SKM-1 (cell line): Measurements from ENCODE around the gene CCDC102A.

ENCODE experiments used
- DNase-seq: peaks from one replicate; lab custom pipeline; 2025; ENCODE audit not compliant: unreplicated experiment; lab: John Stamatoyannopoulos, UW

The CCDC102A gene

DNA sequence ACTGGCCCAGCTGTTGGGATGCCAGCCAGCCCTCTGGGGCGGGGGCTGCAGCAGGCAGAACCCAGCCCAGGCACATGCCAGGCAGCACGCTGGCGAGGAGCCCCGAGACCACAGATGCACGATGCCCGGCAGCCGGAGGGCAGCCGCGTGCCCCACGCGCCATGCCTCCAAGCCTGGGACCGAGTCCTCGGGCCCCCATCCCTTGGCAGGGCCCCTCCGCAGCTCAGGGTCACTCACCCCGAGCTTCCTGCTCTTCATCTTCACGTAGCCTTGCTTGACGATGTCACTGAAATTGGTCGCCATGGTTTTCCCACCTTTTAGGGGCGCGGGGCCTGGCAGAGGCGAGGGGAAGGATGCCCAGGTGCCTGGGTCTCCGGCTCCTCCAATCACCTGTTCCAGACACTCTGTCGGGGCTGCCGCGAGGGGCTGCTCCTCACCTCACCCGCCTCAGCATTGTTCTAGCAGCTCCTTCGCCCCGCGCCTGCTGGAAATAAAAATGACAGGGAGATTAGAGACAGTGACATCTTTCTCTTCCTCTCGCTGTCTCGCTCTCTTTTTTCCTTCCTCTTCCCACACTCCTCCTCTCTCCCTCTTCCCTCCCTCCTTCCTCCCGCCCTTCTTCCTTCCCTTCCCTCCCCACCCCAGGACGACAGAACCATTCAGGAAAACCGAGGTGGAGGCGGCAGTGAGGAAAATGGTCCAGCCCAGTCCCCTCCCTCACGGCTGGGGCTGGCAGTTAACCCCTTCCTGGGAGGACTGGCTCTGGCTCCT is 57.0 kb downstream of the CCDC102A start:
- no peak for DNase-seq

GRCh38 chr16:57478396-57479204 is 57.8 kb downstream of the CCDC102A start:
- DNase-seq, result no peak

GRCh38 chr16:57477531-57478202 is 58.7 kb downstream of the CCDC102A start:
- no peak for DNase-seq

- DNase-seq, result no peak
Measured at GRCh38 chr16:57476546-57477410, 59.6 kb downstream of the CCDC102A start.

- DNase-seq, result peak; percentile 91
Measured at GRCh38 chr16:57475711-57476339, 60.5 kb downstream of the CCDC102A start.

DNA sequence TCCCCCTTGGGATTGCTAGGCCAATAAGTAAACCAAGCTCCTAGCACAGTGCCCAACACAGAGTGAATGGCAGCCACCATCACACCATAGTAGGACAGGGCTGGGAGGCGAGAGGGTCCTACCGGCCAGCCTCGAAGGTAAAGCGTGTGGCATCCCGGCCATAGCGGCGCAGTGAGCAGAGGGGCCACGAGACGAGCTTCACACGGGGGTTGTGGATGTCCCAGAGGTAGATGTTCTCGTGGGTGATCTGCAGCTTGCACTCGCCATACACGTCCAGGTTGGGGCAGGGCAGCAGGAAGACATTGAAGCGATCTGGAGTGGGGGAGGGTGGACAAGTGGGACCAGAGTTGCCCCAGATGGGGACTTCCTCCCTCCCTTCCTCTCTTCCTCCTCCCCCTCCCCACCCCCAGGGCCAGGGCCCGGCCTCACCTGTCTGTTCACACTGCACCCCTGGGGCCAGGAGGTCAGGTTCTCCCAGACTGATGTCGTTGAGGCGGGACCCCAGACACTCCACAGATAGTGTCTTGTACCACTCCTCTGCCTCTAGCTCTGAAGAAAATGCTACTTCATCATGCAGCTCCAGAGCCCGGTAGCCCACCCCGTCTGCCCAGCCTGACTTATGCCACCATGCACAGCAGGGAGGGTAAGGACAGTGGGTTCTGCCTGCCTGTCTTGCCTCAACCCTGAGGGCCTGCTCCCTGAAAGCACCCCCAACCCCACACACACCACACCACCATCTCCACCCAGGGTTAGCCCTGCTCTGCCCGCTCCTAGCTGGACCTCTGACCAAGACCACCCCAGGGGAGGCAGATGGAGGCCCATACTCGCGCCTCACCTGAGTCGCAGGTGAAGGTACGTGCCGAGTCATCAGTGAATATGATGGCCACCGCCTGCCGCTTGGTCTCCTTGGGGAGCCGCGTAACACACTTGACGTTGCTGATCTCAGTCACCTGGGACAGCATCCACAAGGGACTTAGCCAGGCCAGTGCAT is 61.4 kb downstream of the CCDC102A start:
- DNase-seq, result no peak

DNA sequence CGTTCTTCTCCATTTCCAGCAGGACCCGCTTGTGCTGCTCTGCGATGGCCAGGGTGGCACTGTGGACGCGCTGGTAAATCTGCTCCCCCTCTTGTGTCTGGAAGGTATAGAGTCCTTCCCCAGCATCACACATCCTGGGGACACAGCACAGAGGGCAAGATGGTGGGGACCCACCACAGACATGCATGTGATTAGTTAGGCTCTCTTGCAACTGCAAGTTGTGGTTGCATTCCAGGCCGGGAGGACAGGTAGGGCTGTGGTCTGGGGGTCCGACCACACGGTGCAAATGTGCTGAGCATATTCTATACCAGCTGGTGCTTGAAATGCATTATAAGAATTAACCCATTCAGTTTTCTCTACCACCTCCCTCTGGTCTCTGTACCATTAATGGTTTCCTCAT is 62.5 kb downstream of the CCDC102A start:
- DNase-seq, result no peak

- no peak for DNase-seq
Measured at GRCh38 chr16:57473176-57473840, 63.1 kb downstream of the CCDC102A start.

- DNase-seq, result no peak
Measured at GRCh38 chr16:57472665-57473060, 63.7 kb downstream of the CCDC102A start.

GRCh38 chr16:57471852-57472664 is 64.3 kb downstream of the CCDC102A start:
- no peak for DNase-seq

- DNase-seq, result no peak
Measured at GRCh38 chr16:57471209-57471608, 65.2 kb downstream of the CCDC102A start.

DNA sequence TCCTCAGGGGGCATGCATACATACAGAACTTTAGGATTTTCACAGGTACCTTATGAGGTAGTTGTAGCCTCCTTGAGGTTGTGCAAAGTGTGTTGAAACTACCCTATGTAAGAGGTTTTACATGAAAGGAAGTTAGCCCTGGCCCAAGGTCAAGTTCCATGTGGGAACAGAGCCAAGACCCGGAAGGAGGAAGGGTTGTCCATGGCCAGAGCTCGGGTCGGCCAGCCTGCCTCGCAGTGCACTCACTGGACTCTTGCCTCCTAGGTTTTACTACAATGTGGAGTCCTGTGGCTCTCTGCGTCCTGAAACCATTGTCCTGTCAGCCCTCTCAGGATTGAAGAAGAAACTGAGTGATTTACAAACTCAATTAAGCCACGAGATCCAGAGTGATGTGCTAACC is 65.7 kb downstream of the CCDC102A start:
- no peak for DNase-seq

- DNase-seq, result no peak
Measured at GRCh38 chr16:57469917-57470470, 66.4 kb downstream of the CCDC102A start.

DNA sequence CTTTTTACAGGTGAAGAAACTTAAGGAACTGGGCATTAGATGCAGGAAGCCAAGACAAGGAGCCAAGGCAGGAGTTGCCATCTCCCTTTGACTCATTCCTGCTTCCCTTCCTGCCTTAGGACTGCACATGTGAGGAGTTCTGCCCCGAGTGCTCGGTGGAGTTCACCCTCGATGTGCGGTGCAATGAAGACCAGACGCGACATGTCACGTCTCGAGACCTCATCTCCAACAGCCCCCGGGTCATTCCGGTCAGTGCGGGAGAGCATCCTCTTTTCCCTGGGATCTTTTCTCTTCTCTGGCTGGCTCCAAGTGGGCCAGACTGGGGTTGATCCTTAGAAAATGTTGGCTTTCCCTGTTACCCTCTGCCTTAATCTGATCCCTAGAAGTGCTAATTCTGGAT is 67.3 kb downstream of the CCDC102A start:
- no peak for DNase-seq

- no peak for DNase-seq
Measured at GRCh38 chr16:57468346-57468745, 68.0 kb downstream of the CCDC102A start.

DNA sequence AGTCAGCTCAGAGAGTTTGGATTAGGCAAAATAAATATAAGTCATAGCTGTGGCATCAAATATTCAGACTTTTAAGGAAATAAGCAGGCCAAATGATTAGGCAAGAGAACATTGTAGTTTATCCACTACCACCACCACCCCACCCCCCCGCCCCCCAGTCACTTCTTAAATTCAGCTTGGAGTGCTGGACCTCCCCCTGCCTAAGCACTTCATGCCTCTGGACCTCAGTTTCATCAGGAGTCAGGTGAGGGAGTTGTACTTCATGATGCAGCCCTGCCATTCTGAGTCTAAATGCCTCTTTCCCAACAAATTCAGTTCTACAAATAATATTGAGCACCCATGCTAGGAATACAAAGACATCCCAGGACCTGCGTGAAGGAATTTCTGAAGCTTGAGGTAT is 71.8 kb downstream of the CCDC102A start:
- DNase-seq, result no peak

GRCh38 chr16:57462978-57463362 is 73.4 kb downstream of the CCDC102A start:
- no peak for DNase-seq
